Activated CD4-positive, alpha-beta T cell treated with anti-CD3 and anti-CD28 coated beads for 36 hours (primary cell): ENCODE results near the gene TOPORS. TPM values are rescaled to one million over a fixed set of nuclear protein-coding genes. Genes with fewer than 3 reads are reported as not detected.

Experiments
- ATAC-seq: fragments of 200-7000 bp; cut with Tn5 transposase; one replicate; pipeline ENCODE4 v1.10.0; 2021; ENCODE audit warnings: mild to moderate bottlenecking, moderate library complexity
- CTCF ChIA-PET: fragments of 350-600 bp; sonication (Branson Sonifier 250); formaldehyde crosslinking; loops from one replicate; lab custom pipeline; 2021; ENCODE audit warnings: antibody characterized with exemption; lab: Charles Lee
- POLR2A ChIA-PET: fragments of 350-600 bp; sonication (Branson Sonifier 250); formaldehyde crosslinking; loops from one replicate; lab custom pipeline; 2021; ENCODE audit warnings: antibody characterized with exemption, inconsistent platforms; lab: Charles Lee
- DNase-seq: peaks from one replicate; pipeline ENCODE4 v3.0.0-alpha.2; 2020
- H3K27ac Mint-ChIP-seq: one replicate; pipeline ENCODE4 v1.8.0; 2021; ENCODE audit warnings: mixed read lengths
- H3K27me3 Mint-ChIP-seq: one replicate; pipeline ENCODE4 v1.8.0; 2021; ENCODE audit warnings: mixed read lengths
- H3K36me3 Mint-ChIP-seq: one replicate; pipeline ENCODE4 v1.8.0; 2021; ENCODE audit warnings: low read depth, mixed read lengths
- H3K4me1 Mint-ChIP-seq: one replicate; pipeline ENCODE4 v1.8.0; 2021; ENCODE audit warnings: mixed read lengths
- H3K4me3 Mint-ChIP-seq: one replicate; pipeline ENCODE4 v1.8.0; 2021; ENCODE audit warnings: mild to moderate bottlenecking, moderate library complexity, mixed read lengths
- H3K9me3 Mint-ChIP-seq: one replicate; pipeline ENCODE4 v1.8.0; 2021; ENCODE audit warnings: low read depth, mixed read lengths
- intact Hi-C, 2 experiments: fragments of 100-400 bp; cut with DNase I in 1 of 2; cut with micrococcal nuclease in 1 of 2; formaldehyde crosslinking; loops; one replicate each; pipeline versions ENCODE4 v1.14.2 to v1.15.1; 2022 to 2024; cut with DNase I, micrococcal nuclease
- total RNA-seq, 2 experiments: library from RNA; stranded (reverse); gene quantifications; one replicate each; pipeline ENCODE4 v1.2.3, GENCODE V29; 2021

Gene TOPORS
- total RNA-seq, 2 experiments from 2014 or later = 14.4 to 18.9 TPM

- H3K4me3 Mint-ChIP-seq = no peak overlapping the region
- ATAC-seq (no peak), DNase-seq (no peak)
- CTCF ChIA-PET = interaction anchor here (0.7 to 15.7 kb wide), 26 partner anchors 7 to 1712 kb away, joined by 3 to 530 read pairs (median 5); partner anchors contain the start of genes ACO1 and NDUFB6
- intact Hi-C loops = loop anchor here (1.0 to 2.0 kb wide), 2 partner anchors 388 kb away; no protein-coding TSS in a partner anchor
- H3K36me3 Mint-ChIP-seq = no peaks in the 10 kb centered on the region
- no peak overlapping the region for H3K27ac Mint-ChIP-seq
- H3K9me3 Mint-ChIP-seq = no peaks in the 10 kb centered on the region
- POLR2A ChIA-PET = interaction anchor here (0.6 kb wide), 1 partner anchor 664 kb away, joined by 3 read pairs; no protein-coding TSS in a partner anchor
- H3K4me1 Mint-ChIP-seq = no peaks in the 10 kb centered on the region
- peaks cover 14% of the 10 kb centered on the region for H3K27me3 Mint-ChIP-seq
These were observed 28.4 kb upstream of the TOPORS start for GRCh38 chr9:32580631-32581300.

- H3K27me3 Mint-ChIP-seq = peaks cover 8% of the 10 kb centered on the region
- intact Hi-C loops = loop anchor here (1.0 to 5.0 kb wide), 4 partner anchors 143 to 647 kb away; no protein-coding TSS in a partner anchor
- DNase-seq = peak; percentile 87
- no peak overlapping the region for H3K27ac Mint-ChIP-seq
- no peaks in the 10 kb centered on the region for H3K4me1 Mint-ChIP-seq
- CTCF ChIA-PET = interaction anchor here (0.6 to 15.7 kb wide), 49 partner anchors 8 to 443 kb away, joined by 3 to 530 read pairs (median 4); partner anchors contain the start of genes ACO1 and RIGI
- POLR2A ChIA-PET = interaction anchor here (1.4 kb wide), 1 partner anchor 201 kb away, joined by 8 read pairs; no protein-coding TSS in a partner anchor
- H3K4me3 Mint-ChIP-seq = no peak overlapping the region
- ATAC-seq = no peak
- no peaks in the 10 kb centered on the region for H3K36me3 Mint-ChIP-seq
- no peaks in the 10 kb centered on the region for H3K9me3 Mint-ChIP-seq
These were observed 27.4 kb upstream of the TOPORS start for GRCh38 chr9:32579706-32580331.

GRCh38 chr9:32578976-32579375 lies 26.6 kb upstream of the TOPORS start:
- POLR2A ChIA-PET = interaction anchor here (1.4 kb wide), 1 partner anchor 200 kb away, joined by 8 read pairs; no protein-coding TSS in a partner anchor
- no peak for ATAC-seq
- no peaks in the 10 kb centered on the region for H3K9me3 Mint-ChIP-seq
- intact Hi-C loops = loop anchor here (1.0 to 5.0 kb wide), 3 partner anchors 142 to 648 kb away; no protein-coding TSS in a partner anchor
- no peak for DNase-seq
- CTCF ChIA-PET = interaction anchor here (0.6 to 15.7 kb wide), 27 partner anchors 10 to 1314 kb away, joined by 3 to 530 read pairs (median 4); partner anchors contain the start of gene ACO1
- no peaks in the 10 kb centered on the region for H3K36me3 Mint-ChIP-seq
- no peak overlapping the region for H3K27ac Mint-ChIP-seq
- H3K4me3 Mint-ChIP-seq = no peak overlapping the region
- H3K27me3 Mint-ChIP-seq = peaks cover 6% of the 10 kb centered on the region
- no peaks in the 10 kb centered on the region for H3K4me1 Mint-ChIP-seq

- DNase-seq = no peak
- ATAC-seq = no peak
- Mint-ChIP-seq H3K4me3 (no peak overlapping the region), H3K27ac (no peak overlapping the region), H3K27me3 (peaks cover 6% of the 10 kb centered on the region), H3K9me3 (no peaks in the 10 kb centered on the region), H3K4me1 (peaks cover 7% of the 10 kb centered on the region), H3K36me3 (no peaks in the 10 kb centered on the region)
- CTCF ChIA-PET = interaction anchor here (1.2 to 15.7 kb wide), 5 partner anchors 12 to 390 kb away, joined by 3 to 530 read pairs (median 4); partner anchors contain the start of gene ACO1
- POLR2A ChIA-PET = no interaction called here
- intact Hi-C loops = loop anchor here in 1 of 2 experiments (5.0 kb wide), 2 partner anchors 140 to 650 kb away; no protein-coding TSS in a partner anchor
These were observed 24.9 kb upstream of the TOPORS start for GRCh38 chr9:32577316-32577715.

GRCh38 chr9:32574858-32575257 lies 22.5 kb upstream of the TOPORS start:
- ChIA-PET CTCF (interaction anchor here (1.0 to 15.7 kb wide), 6 partner anchors 9 to 652 kb away, joined by 3 to 530 read pairs (median 4); no protein-coding TSS in a partner anchor), POLR2A (no interaction called here)
- intact Hi-C loops = loop anchor here in 1 of 2 experiments (5.0 kb wide), 2 partner anchors 138 to 652 kb away; no protein-coding TSS in a partner anchor
- Mint-ChIP-seq H3K4me1 (peaks cover 25% of the 10 kb centered on the region), H3K27ac (no peak overlapping the region), H3K9me3 (no peaks in the 10 kb centered on the region), H3K27me3 (peaks cover 3% of the 10 kb centered on the region), H3K36me3 (peaks cover 5% of the 10 kb centered on the region), H3K4me3 (no peak overlapping the region)
- no peak for ATAC-seq
- DNase-seq = no peak

- DNase-seq = no peak
- peaks cover 25% of the 10 kb centered on the region for H3K4me1 Mint-ChIP-seq
- H3K4me3 Mint-ChIP-seq = peak overlapping the region; percentile 98
- POLR2A ChIA-PET = no interaction called here
- peaks cover 5% of the 10 kb centered on the region for H3K36me3 Mint-ChIP-seq
- CTCF ChIA-PET = interaction anchor here (0.5 to 15.7 kb wide), 14 partner anchors 8 to 653 kb away, joined by 3 to 530 read pairs (median 4); partner anchors contain the start of genes ACO1 and TOPORS
- no peak for ATAC-seq
- peak overlapping the region; percentile 98 for H3K27ac Mint-ChIP-seq
- no peaks in the 10 kb centered on the region for H3K9me3 Mint-ChIP-seq
- intact Hi-C loops = loop anchor here (1.0 kb wide), 4 partner anchors 22 to 427 kb away; partner anchors contain the start of genes APTX (in 2 of the 2), ACO1 (in 1 of the 2), RIGI (in 1 of the 2) and SMIM27 (in 1 of the 2)
- no peaks in the 10 kb centered on the region for H3K27me3 Mint-ChIP-seq
These were observed 21.4 kb upstream of the TOPORS start for GRCh38 chr9:32573821-32574220.

GRCh38 chr9:32572900-32573523 lies 20.6 kb upstream of the TOPORS start, which contains the start of gene NDUFB6:
Gene NDUFB6, minus strand, starts transcription at chr9:32573159. Its CDS starts 99 bp downstream, at chr9:32573060.
- peak within 1 kb of the TSS; percentile 98 for H3K4me3 Mint-ChIP-seq
- no peaks in the 10 kb centered on the region for H3K9me3 Mint-ChIP-seq
- intact Hi-C loops = loop anchor here (1.0 kb wide), 5 partner anchors 21 to 428 kb away; partner anchors contain the start of genes ACO1 (in 2 of the 2), APTX (in 2 of the 2), RIGI (in 2 of the 2) and SMIM27 (in 2 of the 2)
- POLR2A ChIA-PET = interaction anchor here (1.1 to 2.0 kb wide), 4 partner anchors 20 to 586 kb away, joined by 3 to 7 read pairs (median 4); partner anchors contain the start of gene SMIM27
- peak; percentile 98 for DNase-seq
- peaks cover 5% of the 10 kb centered on the region for H3K36me3 Mint-ChIP-seq
- ATAC-seq = peak; percentile 80
- H3K27ac Mint-ChIP-seq = peak within 1 kb of the TSS; percentile 98
- peaks cover 25% of the 10 kb centered on the region for H3K4me1 Mint-ChIP-seq
- no peaks in the 10 kb centered on the region for H3K27me3 Mint-ChIP-seq
- CTCF ChIA-PET = interaction anchor here (0.7 to 15.7 kb wide), 20 partner anchors 9 to 653 kb away, joined by 3 to 530 read pairs (median 6); partner anchors contain the start of genes ACO1, RIGI and TOPORS

GRCh38 chr9:32571969-32572899 lies 19.8 kb upstream of the TOPORS start:
- Mint-ChIP-seq H3K4me1 (peaks cover 25% of the 10 kb centered on the region), H3K36me3 (peaks cover 5% of the 10 kb centered on the region), H3K4me3 (peak overlapping the region; percentile 98), H3K27ac (peak overlapping the region; percentile 98), H3K27me3 (no peaks in the 10 kb centered on the region), H3K9me3 (no peaks in the 10 kb centered on the region)
- POLR2A ChIA-PET = interaction anchor here (0.6 to 2.0 kb wide), 6 partner anchors 19 to 586 kb away, joined by 3 to 11 read pairs (median 5); partner anchors contain the start of gene SMIM27
- CTCF ChIA-PET = interaction anchor here (0.6 to 15.7 kb wide), 20 partner anchors 9 to 414 kb away, joined by 3 to 530 read pairs (median 6); partner anchors contain the start of genes ACO1, RIGI and TOPORS
- intact Hi-C loops = loop anchor here (1.0 kb wide), 4 partner anchors 20 to 193 kb away; partner anchors contain the start of genes ACO1 (in 1 of the 2), RIGI (in 1 of the 2), SMIM27 (in 1 of the 2) and TOPORS (in 1 of the 2)
- DNase-seq (peak; percentile 85), ATAC-seq (peak; percentile 92)

- no peak for ATAC-seq
- H3K36me3 Mint-ChIP-seq = peaks cover 12% of the 10 kb centered on the region
- H3K4me1 Mint-ChIP-seq = peaks cover 28% of the 10 kb centered on the region
- ChIA-PET POLR2A (no interaction called here), CTCF (no interaction called here)
- no peak overlapping the region for H3K4me3 Mint-ChIP-seq
- H3K9me3 Mint-ChIP-seq = no peaks in the 10 kb centered on the region
- intact Hi-C loops = no loop called here
- no peaks in the 10 kb centered on the region for H3K27me3 Mint-ChIP-seq
- no peak for DNase-seq
- no peak overlapping the region for H3K27ac Mint-ChIP-seq
These were observed 17.9 kb upstream of the TOPORS start for GRCh38 chr9:32570262-32570661.
